ENCODE results near the gene POFUT2.

Gene POFUT2

GRCh38 chr21:45220714-45221490, 66.8 kb downstream of the POFUT2 start:
- no peak for DNase-seq

- no peak for DNase-seq
These were observed 67.6 kb downstream of the POFUT2 start for GRCh38 chr21:45220071-45220481.

GRCh38 chr21:45219517-45219916, 68.2 kb downstream of the POFUT2 start:
- no peak for DNase-seq

- no peak for DNase-seq
These were observed 70.7 kb downstream of the POFUT2 start for GRCh38 chr21:45217010-45217409.

- no peak for DNase-seq
These were observed 72.5 kb downstream of the POFUT2 start for GRCh38 chr21:45215213-45215612.
